Smooth muscle cell (in vitro differentiated cells): Measurements from ENCODE around the gene TUBAL3. TPM values are rescaled to one million over a fixed set of nuclear protein-coding genes. Genes with fewer than 3 reads are reported as not detected.

Experiments used
- DNase-seq: peaks from one replicate; lab custom pipeline; 2025; ENCODE audit not compliant: unreplicated experiment; lab: John Stamatoyannopoulos, UW
- H2AFZ ChIP-seq: fragments of 200-600 bp; sonication (generic); 2 replicates; pipeline ENCODE4 v1.6.0; 2016; ENCODE audit warnings: antibody characterized with exemption, low read depth, mild to moderate bottlenecking
- H3F3A ChIP-seq: fragments of 200-600 bp; sonication (generic); 2 replicates; pipeline ENCODE4 v1.6.0; 2017; ENCODE audit warnings: antibody characterized with exemption, low read depth
- H3K27ac ChIP-seq: fragments of 200-600 bp; sonication (generic); 2 replicates; pipeline ENCODE4 v1.5.1; 2016; ENCODE audit warnings: low read depth, mild to moderate bottlenecking
- H3K27me3 ChIP-seq: fragments of 200-600 bp; sonication (generic); 2 replicates; pipeline ENCODE4 v1.6.1; 2016; ENCODE audit warnings: low read depth, mild to moderate bottlenecking
- H3K36me3 ChIP-seq: fragments of 200-600 bp; sonication (generic); 2 replicates; pipeline ENCODE4 v1.5.1; 2016; ENCODE audit warnings: low read depth
- H3K4me1 ChIP-seq: fragments of 200-600 bp; sonication (generic); 2 replicates; pipeline ENCODE4 v1.5.1; 2016; ENCODE audit warnings: low read depth
- H3K4me2 ChIP-seq: fragments of 200-600 bp; sonication (generic); 2 replicates; pipeline ENCODE4 v1.6.0; 2016; ENCODE audit warnings: mild to moderate bottlenecking
- H3K4me3 ChIP-seq: fragments of 200-600 bp; sonication (generic); 2 replicates; pipeline ENCODE4 v1.5.1; 2016; ENCODE audit warnings: mild to moderate bottlenecking
- H3K79me2 ChIP-seq: fragments of 200-600 bp; sonication (generic); 2 replicates; pipeline ENCODE4 v1.6.0; 2016; ENCODE audit warnings: low read depth, mild to moderate bottlenecking
- H3K9ac ChIP-seq: fragments of 200-600 bp; sonication (generic); 2 replicates; pipeline ENCODE4 v1.6.0; 2016; ENCODE audit warnings: low read depth
- H3K9me3 ChIP-seq: fragments of 200-600 bp; sonication (generic); replicated peaks from 2 replicates; pipeline ENCODE4 v1.5.1; 2016; ENCODE audit warnings: low read depth
- H4K20me1 ChIP-seq: fragments of 200-600 bp; sonication (generic); 2 replicates; pipeline ENCODE4 v1.6.0; 2016; ENCODE audit warnings: low read depth
- WGBS: methylation state at CpG from one replicate; pipeline ENCODE4 v1.1.7; 2016; ENCODE audit warnings: low lambda C conversion rate; 5-methylcytosine and 5-hydroxymethylcytosine counted together
- polyA plus RNA-seq: library from polyadenylated mRNA; unstranded; fragments of >200 nt; fragmentation: Nextera tagmentation; extraction: Ambion mirVana; gene quantifications from 2 replicates; pipeline ENCODE4 v1.2.1, GENCODE V29; 2016
- total RNA-seq: library from RNA; depleted of rRNA; stranded (reverse); fragments of >200 nt; gene quantifications from 2 replicates; pipeline ENCODE4 v1.2.3, GENCODE V29; 2014
- TF ChIP-seq, protein P1 (sequence below): fragments of 200-600 bp; sonication (generic); IDR thresholded peaks from 2 replicates; pipeline ENCODE4 v1.5.1; 2017; ENCODE audit warnings: borderline replicate concordance, mild to moderate bottlenecking, antibody characterized with exemption; ENCODE audit not compliant: insufficient read depth, poor library complexity, severe bottlenecking

Gene TUBAL3
- total and polyA plus RNA-seq, 2 experiments from 2014 or later = not detected

DNA sequence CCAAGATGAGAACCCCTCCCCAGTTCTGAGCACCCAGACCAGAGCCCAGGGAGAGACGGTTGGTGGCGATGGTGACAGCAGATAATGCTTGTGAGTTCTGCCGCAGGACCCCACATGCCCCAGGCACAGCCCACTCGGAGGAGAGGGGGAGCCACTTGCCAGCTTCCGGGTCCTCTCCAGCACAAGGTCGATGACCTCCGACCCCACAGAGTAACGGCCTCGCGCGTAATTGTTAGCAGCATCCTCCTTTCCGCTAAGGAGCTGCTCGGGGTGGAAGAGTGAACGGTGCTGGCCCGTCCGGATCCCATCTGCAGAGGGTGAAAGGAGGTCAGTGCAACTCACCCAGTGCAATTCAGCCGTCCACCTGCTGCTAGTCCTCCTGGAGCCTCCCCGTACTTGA lies 9.5 kb downstream of the TUBAL3 start:
- H3K79me2 ChIP-seq = no peaks in the 10 kb centered on the region
- no peak overlapping the region for H3K27ac ChIP-seq
- peaks cover 6% of the 10 kb centered on the region for H3K9me3 ChIP-seq
- no peaks in the 10 kb centered on the region for H3K4me1 ChIP-seq
- no peak overlapping the region for H3K4me3 ChIP-seq
- H2AFZ ChIP-seq = no peak overlapping the region
- no peak overlapping the region for H3K9ac ChIP-seq
- no peak for DNase-seq
- no peaks in the 10 kb centered on the region for H3F3A ChIP-seq
- H3K4me2 ChIP-seq = no peak overlapping the region
- TF ChIP-seq, protein P1, sequence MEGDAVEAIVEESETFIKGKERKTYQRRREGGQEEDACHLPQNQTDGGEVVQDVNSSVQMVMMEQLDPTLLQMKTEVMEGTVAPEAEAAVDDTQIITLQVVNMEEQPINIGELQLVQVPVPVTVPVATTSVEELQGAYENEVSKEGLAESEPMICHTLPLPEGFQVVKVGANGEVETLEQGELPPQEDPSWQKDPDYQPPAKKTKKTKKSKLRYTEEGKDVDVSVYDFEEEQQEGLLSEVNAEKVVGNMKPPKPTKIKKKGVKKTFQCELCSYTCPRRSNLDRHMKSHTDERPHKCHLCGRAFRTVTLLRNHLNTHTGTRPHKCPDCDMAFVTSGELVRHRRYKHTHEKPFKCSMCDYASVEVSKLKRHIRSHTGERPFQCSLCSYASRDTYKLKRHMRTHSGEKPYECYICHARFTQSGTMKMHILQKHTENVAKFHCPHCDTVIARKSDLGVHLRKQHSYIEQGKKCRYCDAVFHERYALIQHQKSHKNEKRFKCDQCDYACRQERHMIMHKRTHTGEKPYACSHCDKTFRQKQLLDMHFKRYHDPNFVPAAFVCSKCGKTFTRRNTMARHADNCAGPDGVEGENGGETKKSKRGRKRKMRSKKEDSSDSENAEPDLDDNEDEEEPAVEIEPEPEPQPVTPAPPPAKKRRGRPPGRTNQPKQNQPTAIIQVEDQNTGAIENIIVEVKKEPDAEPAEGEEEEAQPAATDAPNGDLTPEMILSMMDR = no peak
- H4K20me1 ChIP-seq = no peaks in the 10 kb centered on the region
- 94% methylated on average over 18 of the region's 18 CpGs for WGBS
- no peaks in the 10 kb centered on the region for H3K27me3 ChIP-seq
- no peaks in the 10 kb centered on the region for H3K36me3 ChIP-seq

- Histone ChIP-seq H3F3A (no peaks in the 10 kb centered on the region), H3K9me3 (peaks cover 6% of the 10 kb centered on the region), H3K27ac (no peak overlapping the region), H3K9ac (no peak overlapping the region), H3K27me3 (no peaks in the 10 kb centered on the region), H3K36me3 (no peaks in the 10 kb centered on the region), H3K79me2 (no peaks in the 10 kb centered on the region), H3K4me1 (no peaks in the 10 kb centered on the region), H2AFZ (no peak overlapping the region), H3K4me2 (no peak overlapping the region), H3K4me3 (no peak overlapping the region), H4K20me1 (no peaks in the 10 kb centered on the region)
- WGBS = 95% methylated on average over 14 of the region's 14 CpGs
- DNase-seq = no peak
- TF ChIP-seq, protein P1 = no peak
These were observed 11.1 kb downstream of the TUBAL3 start for GRCh38 chr10:5393529-5393928.

DNA sequence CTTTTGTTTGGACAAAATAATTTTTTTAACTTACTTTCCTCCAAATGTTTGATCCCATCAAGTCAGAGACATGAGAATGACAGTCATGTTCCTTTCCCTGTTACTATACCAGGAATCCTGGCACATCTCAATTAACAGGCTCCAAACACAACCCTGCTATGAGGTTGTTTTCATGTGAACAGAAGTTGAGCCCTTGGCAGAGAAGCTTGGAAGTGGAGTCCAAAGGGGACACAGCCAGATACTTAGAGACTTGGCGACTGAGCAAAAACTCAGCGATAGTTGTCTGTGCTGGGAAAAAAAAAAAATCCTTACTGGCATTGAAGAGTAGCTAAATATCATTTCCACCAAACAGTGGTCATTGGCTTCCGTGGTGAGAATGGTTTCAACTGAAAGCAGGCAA lies 12.8 kb downstream of the TUBAL3 start:
- no peak overlapping the region for H2AFZ ChIP-seq
- 93% methylated on average over 3 of the region's 3 CpGs for WGBS
- no peak for DNase-seq

More for the DNA sequence above, 12.8 kb downstream of the TUBAL3 start:
- Histone ChIP-seq H3K9me3 (peaks cover 6% of the 10 kb centered on the region), H3K9ac (no peak overlapping the region), H3F3A (no peaks in the 10 kb centered on the region), H3K4me3 (no peak overlapping the region), H3K4me2 (no peak overlapping the region), H3K36me3 (no peaks in the 10 kb centered on the region), H3K27me3 (no peaks in the 10 kb centered on the region), H3K4me1 (no peaks in the 10 kb centered on the region), H3K79me2 (no peaks in the 10 kb centered on the region), H4K20me1 (no peaks in the 10 kb centered on the region), H3K27ac (no peak overlapping the region)
- TF ChIP-seq, protein P1 = no peak
